HG02970 (cell line): ENCODE data around the gene SORD.
"Not testable (repeated sequence)": the region's sequence is repeated elsewhere in the genome, so short reads cannot be mapped to it uniquely, and the experiment has no call there.

Experiments used
- ATAC-seq: cut with Tn5 transposase; IDR thresholded peaks from one replicate; pipeline ENCODE4 v1.9.1; 2021; ENCODE audit warnings: mild to moderate bottlenecking, moderate library complexity, moderate number of reproducible peaks; ENCODE audit not compliant: unreplicated experiment, low FRiP score

The SORD gene

GRCh38 chr15:45023659-45024225, 747 bp downstream of the SORD start:
- ATAC-seq: no peak

- not testable (repeated sequence) for ATAC-seq
Measured at GRCh38 chr15:45024649-45025048, 1.7 kb downstream of the SORD start.

GRCh38 chr15:45025627-45026026, 2.6 kb downstream of the SORD start:
- ATAC-seq: not testable (repeated sequence)

- no peak for ATAC-seq
Measured at GRCh38 chr15:45026651-45027190, 3.7 kb downstream of the SORD start.

- ATAC-seq: no peak
Measured at GRCh38 chr15:45027220-45027619, 4.2 kb downstream of the SORD start.

- no peak for ATAC-seq
Measured at GRCh38 chr15:45030743-45031142, 7.7 kb downstream of the SORD start.

GRCh38 chr15:45031522-45032028, 8.6 kb downstream of the SORD start:
- not testable (repeated sequence) for ATAC-seq

GRCh38 chr15:45032501-45032900, 9.5 kb downstream of the SORD start:
- not testable (repeated sequence) for ATAC-seq

- not testable (repeated sequence) for ATAC-seq
Measured at GRCh38 chr15:45034087-45034486, 11.1 kb downstream of the SORD start.

- ATAC-seq: not testable (repeated sequence)
Measured at GRCh38 chr15:45034600-45035375, 11.8 kb downstream of the SORD start.

GRCh38 chr15:45036812-45037781, 14.1 kb downstream of the SORD start:
- ATAC-seq: not testable (repeated sequence)

- ATAC-seq: no peak
Measured at GRCh38 chr15:45037936-45038335, 14.9 kb downstream of the SORD start.

- not testable (repeated sequence) for ATAC-seq
Measured at GRCh38 chr15:45040396-45040795, 17.4 kb downstream of the SORD start.

GRCh38 chr15:45041538-45041937, 18.5 kb downstream of the SORD start:
- ATAC-seq: not testable (repeated sequence)

- not testable (repeated sequence) for ATAC-seq
Measured at GRCh38 chr15:45042859-45043258, 19.9 kb downstream of the SORD start.

GRCh38 chr15:45044270-45044669, 21.3 kb downstream of the SORD start:
- ATAC-seq: not testable (repeated sequence)

- ATAC-seq: not testable (repeated sequence)
Measured at GRCh38 chr15:45048449-45048793, 25.4 kb downstream of the SORD start.

GRCh38 chr15:45048794-45049631, 26.0 kb downstream of the SORD start:
- no peak for ATAC-seq

- no peak for ATAC-seq
Measured at GRCh38 chr15:45050587-45050986, 27.6 kb downstream of the SORD start.

- ATAC-seq: not testable (repeated sequence)
Measured at GRCh38 chr15:45052676-45053075, 29.7 kb downstream of the SORD start.
